ENCODE results near the gene GSTA1.
"Not testable (repeated sequence)": the region's sequence is repeated elsewhere in the genome, so short reads cannot be mapped to it uniquely, and the experiment has no call there.

DNA sequence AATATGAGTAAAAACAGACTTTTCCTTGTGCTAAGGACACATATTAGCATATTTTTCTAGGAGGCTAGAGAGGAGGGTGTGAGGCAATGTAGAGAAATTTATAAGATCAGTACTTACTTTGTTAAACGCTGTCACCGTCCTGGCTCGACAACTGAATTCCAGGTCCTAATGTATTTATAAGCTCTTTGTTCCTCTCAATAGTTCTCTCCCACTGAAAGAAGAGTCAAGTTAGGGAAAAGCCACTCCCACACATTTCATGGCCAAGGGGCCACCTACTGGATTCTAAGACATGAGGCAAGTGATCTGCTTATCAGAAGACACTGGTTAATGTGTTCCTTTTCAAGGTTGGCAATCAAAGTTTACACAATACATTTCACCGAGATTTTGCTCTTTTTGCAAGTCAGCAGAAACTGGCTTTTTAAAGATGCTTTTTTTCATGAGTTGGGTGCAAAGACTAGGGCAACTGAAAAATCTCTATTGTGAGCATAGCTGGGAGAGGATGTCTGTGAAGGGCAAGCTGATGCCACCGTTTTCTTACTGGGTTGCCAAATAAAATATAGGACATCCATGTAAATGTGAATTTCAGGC is at the start of gene GSTA1:
- TF ChIP-seq, protein P1, sequence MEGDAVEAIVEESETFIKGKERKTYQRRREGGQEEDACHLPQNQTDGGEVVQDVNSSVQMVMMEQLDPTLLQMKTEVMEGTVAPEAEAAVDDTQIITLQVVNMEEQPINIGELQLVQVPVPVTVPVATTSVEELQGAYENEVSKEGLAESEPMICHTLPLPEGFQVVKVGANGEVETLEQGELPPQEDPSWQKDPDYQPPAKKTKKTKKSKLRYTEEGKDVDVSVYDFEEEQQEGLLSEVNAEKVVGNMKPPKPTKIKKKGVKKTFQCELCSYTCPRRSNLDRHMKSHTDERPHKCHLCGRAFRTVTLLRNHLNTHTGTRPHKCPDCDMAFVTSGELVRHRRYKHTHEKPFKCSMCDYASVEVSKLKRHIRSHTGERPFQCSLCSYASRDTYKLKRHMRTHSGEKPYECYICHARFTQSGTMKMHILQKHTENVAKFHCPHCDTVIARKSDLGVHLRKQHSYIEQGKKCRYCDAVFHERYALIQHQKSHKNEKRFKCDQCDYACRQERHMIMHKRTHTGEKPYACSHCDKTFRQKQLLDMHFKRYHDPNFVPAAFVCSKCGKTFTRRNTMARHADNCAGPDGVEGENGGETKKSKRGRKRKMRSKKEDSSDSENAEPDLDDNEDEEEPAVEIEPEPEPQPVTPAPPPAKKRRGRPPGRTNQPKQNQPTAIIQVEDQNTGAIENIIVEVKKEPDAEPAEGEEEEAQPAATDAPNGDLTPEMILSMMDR (IDR thresholded peaks at IDR 0.05; ENCODE audit: insufficient read depth, low read length) = not testable (repeated sequence)
- TF ChIP-seq, protein P2, sequence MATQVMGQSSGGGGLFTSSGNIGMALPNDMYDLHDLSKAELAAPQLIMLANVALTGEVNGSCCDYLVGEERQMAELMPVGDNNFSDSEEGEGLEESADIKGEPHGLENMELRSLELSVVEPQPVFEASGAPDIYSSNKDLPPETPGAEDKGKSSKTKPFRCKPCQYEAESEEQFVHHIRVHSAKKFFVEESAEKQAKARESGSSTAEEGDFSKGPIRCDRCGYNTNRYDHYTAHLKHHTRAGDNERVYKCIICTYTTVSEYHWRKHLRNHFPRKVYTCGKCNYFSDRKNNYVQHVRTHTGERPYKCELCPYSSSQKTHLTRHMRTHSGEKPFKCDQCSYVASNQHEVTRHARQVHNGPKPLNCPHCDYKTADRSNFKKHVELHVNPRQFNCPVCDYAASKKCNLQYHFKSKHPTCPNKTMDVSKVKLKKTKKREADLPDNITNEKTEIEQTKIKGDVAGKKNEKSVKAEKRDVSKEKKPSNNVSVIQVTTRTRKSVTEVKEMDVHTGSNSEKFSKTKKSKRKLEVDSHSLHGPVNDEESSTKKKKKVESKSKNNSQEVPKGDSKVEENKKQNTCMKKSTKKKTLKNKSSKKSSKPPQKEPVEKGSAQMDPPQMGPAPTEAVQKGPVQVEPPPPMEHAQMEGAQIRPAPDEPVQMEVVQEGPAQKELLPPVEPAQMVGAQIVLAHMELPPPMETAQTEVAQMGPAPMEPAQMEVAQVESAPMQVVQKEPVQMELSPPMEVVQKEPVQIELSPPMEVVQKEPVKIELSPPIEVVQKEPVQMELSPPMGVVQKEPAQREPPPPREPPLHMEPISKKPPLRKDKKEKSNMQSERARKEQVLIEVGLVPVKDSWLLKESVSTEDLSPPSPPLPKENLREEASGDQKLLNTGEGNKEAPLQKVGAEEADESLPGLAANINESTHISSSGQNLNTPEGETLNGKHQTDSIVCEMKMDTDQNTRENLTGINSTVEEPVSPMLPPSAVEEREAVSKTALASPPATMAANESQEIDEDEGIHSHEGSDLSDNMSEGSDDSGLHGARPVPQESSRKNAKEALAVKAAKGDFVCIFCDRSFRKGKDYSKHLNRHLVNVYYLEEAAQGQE (IDR thresholded peaks at IDR 0.05; ENCODE audit: insufficient replicate concordance, low read depth) = not testable (repeated sequence)

All from HL-60 (cell line).